Left ventricle myocardium inferior (tissue), 1 donor: Measurements from ENCODE around the gene KTN1. TPM values are rescaled to one million over a fixed set of nuclear protein-coding genes. Genes with fewer than 3 reads are reported as not detected.

ENCODE experiments used
- DNase-seq: peaks from one replicate; pipeline ENCODE4 v3.0.0-alpha.2; 2020
- H3K27ac ChIP-seq: fragments of 200-600 bp; replicated peaks from 2 replicates; pipeline ENCODE4 v1.8.0; 2021
- H3K27me3 ChIP-seq: fragments of 200-600 bp; 2 replicates; pipeline ENCODE4 v1.8.0; 2021; ENCODE audit warnings: low read depth
- H3K36me3 ChIP-seq: fragments of 200-600 bp; 2 replicates; pipeline ENCODE4 v1.8.0; 2021
- H3K4me1 ChIP-seq: fragments of 200-600 bp; 2 replicates; pipeline ENCODE4 v1.8.0; 2021
- H3K4me3 ChIP-seq: fragments of 200-600 bp; 2 replicates; pipeline ENCODE4 v1.8.0; 2021; ENCODE audit warnings: mild to moderate bottlenecking, moderate library complexity
- H3K9me3 ChIP-seq: fragments of 200-600 bp; replicated peaks from 2 replicates; pipeline ENCODE4 v1.8.0; 2021
- intact Hi-C: fragments of 100-400 bp; cut with micrococcal nuclease; formaldehyde crosslinking; loops from one replicate; pipeline ENCODE4 v1.11.0; 2022
- total RNA-seq: library from RNA; stranded (reverse); fragmentation: NEBNext Ultra II Directional; extraction: Animal tissue kit (Norgen Biotek cat#: 25700); gene quantifications from one replicate; pipeline ENCODE4 v1.2.1, GENCODE V29; 2021
- TF ChIP-seq, protein P1 (sequence below): fragments of 200-600 bp; IDR thresholded peaks from 2 replicates; pipeline ENCODE4 v1.8.0; 2021; ENCODE audit warnings: antibody characterized with exemption, mild to moderate bottlenecking, borderline replicate concordance
- donor health status: DM: no; HTN: yes; CAD: no; lungs with severe emphysema.

Gene KTN1
- total RNA-seq, 1 donor from 2014 or later: 294 TPM

DNA sequence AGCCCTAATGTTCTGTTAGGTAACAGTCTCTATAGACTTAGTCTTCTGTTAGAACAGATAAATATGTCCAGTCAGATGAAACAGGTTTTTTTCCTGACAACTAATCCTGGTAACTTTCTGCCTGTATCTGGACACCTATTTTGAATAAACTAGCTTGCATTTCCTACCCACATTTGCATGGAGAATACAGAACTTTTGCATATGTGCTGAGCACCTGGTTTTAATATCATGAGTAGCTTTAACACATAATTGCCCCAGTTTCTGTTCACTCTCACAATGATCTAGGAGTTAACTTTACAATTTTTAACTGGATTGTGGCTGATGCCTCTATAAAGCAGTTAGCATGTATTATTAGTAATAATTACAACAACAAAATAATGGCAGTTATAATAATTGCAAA is 111.7 kb downstream of the KTN1 start:
- no peaks in the 10 kb centered on the region for H3K4me1 ChIP-seq
- intact Hi-C loops: no loop called here
- no peak overlapping the region for H3K27ac ChIP-seq
- TF ChIP-seq, protein P1, sequence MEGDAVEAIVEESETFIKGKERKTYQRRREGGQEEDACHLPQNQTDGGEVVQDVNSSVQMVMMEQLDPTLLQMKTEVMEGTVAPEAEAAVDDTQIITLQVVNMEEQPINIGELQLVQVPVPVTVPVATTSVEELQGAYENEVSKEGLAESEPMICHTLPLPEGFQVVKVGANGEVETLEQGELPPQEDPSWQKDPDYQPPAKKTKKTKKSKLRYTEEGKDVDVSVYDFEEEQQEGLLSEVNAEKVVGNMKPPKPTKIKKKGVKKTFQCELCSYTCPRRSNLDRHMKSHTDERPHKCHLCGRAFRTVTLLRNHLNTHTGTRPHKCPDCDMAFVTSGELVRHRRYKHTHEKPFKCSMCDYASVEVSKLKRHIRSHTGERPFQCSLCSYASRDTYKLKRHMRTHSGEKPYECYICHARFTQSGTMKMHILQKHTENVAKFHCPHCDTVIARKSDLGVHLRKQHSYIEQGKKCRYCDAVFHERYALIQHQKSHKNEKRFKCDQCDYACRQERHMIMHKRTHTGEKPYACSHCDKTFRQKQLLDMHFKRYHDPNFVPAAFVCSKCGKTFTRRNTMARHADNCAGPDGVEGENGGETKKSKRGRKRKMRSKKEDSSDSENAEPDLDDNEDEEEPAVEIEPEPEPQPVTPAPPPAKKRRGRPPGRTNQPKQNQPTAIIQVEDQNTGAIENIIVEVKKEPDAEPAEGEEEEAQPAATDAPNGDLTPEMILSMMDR: no peak
- peaks cover 9% of the 10 kb centered on the region for H3K36me3 ChIP-seq
- no peaks in the 10 kb centered on the region for H3K9me3 ChIP-seq
- H3K4me3 ChIP-seq: no peak overlapping the region
- H3K27me3 ChIP-seq: no peaks in the 10 kb centered on the region
- DNase-seq: no peak

DNA sequence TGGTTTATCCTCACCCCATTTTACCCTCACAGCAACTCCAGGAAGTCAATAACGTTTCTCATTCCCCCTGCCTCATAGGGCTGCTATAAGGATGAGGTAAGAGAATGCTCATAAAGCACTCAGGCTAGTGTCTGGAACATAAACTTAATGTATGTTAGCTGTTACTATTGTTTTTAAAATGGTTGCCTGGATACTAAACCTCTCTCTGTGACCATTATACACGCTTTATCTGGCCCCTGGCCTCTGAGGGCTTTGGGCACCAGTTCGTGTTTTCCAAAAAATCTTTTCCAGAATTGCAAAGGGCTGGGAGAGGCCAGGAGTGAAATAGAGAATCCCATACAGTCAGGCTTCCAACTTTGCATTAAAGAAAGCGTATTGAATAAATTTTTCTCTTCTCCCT is 113.9 kb downstream of the KTN1 start:
- no peak for DNase-seq
- H3K36me3 ChIP-seq: no peaks in the 10 kb centered on the region
- no peaks in the 10 kb centered on the region for H3K4me1 ChIP-seq
- no peaks in the 10 kb centered on the region for H3K27me3 ChIP-seq
- no peaks in the 10 kb centered on the region for H3K9me3 ChIP-seq
- intact Hi-C loops: no loop called here
- H3K27ac ChIP-seq: no peak overlapping the region
- TF ChIP-seq, protein P1: no peak
- H3K4me3 ChIP-seq: no peak overlapping the region

DNA sequence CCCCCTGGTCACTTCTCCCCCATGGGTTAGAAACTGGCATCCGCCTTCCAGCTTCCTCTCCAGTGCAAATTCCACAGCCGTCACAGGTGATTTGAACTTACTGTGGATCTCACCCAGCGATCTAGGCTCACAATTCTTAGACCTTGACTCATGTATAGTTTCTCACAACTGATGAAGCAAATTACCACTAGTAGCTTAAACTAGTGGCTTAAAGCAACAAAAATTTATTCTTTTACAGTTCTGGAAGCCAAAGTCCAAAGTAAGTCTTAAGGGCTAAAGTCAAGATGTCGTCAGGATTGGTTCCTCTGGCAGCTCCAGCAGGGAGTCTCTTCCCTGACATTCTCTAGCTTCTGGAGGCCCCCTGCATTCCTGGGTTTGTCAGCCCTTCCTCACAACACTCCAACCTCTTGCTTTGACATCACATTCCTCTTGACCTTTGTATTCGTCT is 117.4 kb downstream of the KTN1 start:
- TF ChIP-seq, protein P1: no peak
- no peak overlapping the region for H3K27ac ChIP-seq
- no peaks in the 10 kb centered on the region for H3K27me3 ChIP-seq
- peaks cover 5% of the 10 kb centered on the region for H3K36me3 ChIP-seq
- H3K9me3 ChIP-seq: no peaks in the 10 kb centered on the region
- DNase-seq: no peak
- H3K4me1 ChIP-seq: no peaks in the 10 kb centered on the region
- intact Hi-C loops: no loop called here
- no peak overlapping the region for H3K4me3 ChIP-seq

DNA sequence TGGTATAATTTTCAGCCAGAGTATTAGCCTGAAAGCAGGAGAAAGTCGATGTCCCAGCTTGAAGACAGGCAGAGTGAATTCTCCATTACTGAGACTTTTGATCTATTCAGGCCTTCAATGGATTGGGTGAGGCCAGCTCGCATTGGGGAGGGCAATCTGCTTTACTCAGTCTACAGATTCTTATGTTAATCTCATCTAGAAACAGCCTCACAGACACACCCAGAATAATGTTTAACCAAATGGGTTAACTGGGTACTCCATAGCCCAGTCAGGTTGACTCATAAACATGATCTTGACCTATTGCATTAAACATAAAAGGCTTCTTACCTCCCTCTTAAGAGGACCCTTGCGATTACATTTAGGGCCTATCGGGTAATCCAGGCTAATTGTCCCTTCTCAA is 118.0 kb downstream of the KTN1 start:
- intact Hi-C loops: no loop called here
- no peaks in the 10 kb centered on the region for H3K9me3 ChIP-seq
- no peak for DNase-seq
- H3K36me3 ChIP-seq: peaks cover 5% of the 10 kb centered on the region
- no peaks in the 10 kb centered on the region for H3K27me3 ChIP-seq
- H3K4me3 ChIP-seq: no peak overlapping the region
- no peak overlapping the region for H3K27ac ChIP-seq
- TF ChIP-seq, protein P1: no peak
- H3K4me1 ChIP-seq: no peaks in the 10 kb centered on the region

DNA sequence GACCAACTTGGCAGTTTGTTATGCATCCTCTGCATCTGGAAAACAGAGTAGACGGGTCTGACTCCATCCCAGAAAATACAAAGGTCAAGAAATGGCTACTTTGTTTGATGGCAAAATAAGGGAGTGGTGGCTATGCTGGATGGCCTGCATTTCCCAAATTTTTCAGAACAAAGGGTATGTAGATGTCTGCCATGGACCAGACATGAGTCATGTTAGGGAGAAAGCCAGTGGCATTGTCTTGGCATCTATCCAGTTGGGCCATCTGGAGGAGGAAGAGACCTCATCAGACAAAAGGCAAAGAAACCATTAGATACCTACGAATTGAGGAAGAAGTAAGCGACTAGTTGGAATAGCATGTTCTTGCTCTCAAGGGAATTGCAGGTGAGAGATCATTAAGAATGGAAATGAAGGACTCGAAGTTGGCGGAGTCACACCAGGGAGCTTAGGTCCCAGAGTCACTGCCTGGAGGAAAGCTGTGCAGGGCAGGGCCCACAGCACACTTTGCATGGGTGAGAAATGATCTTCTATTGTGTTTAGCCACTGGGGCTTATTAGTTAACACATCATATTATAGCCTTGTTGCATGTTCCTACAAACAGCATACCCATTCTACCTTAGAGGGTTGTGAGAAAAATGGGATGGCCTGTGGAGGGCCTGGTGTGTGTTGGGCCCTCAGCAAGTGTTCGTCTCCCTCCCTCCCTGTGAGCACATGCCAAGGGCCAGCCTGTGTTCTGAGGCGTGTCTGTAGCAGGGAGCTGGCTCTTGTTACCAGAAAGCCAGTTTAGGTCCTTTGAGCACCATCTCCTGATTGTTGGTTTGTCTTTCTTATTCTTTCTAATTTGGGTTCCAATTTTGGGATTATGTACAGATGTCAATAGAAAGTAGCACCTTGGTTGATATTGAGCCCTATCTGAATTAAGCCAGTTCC is 119.4 kb downstream of the KTN1 start:
- Histone ChIP-seq H3K27ac (no peak overlapping the region), H3K4me1 (no peaks in the 10 kb centered on the region), H3K27me3 (no peaks in the 10 kb centered on the region), H3K4me3 (no peak overlapping the region), H3K9me3 (no peaks in the 10 kb centered on the region), H3K36me3 (peaks cover 5% of the 10 kb centered on the region)
- intact Hi-C loops: loop anchor here (10.0 kb wide), 1 partner anchor 775 kb away; no protein-coding TSS in a partner anchor
- TF ChIP-seq, protein P1: no peak
- no peak for DNase-seq
